ENCODE measurements around the gene MTNR1A.

Gene MTNR1A

DNA sequence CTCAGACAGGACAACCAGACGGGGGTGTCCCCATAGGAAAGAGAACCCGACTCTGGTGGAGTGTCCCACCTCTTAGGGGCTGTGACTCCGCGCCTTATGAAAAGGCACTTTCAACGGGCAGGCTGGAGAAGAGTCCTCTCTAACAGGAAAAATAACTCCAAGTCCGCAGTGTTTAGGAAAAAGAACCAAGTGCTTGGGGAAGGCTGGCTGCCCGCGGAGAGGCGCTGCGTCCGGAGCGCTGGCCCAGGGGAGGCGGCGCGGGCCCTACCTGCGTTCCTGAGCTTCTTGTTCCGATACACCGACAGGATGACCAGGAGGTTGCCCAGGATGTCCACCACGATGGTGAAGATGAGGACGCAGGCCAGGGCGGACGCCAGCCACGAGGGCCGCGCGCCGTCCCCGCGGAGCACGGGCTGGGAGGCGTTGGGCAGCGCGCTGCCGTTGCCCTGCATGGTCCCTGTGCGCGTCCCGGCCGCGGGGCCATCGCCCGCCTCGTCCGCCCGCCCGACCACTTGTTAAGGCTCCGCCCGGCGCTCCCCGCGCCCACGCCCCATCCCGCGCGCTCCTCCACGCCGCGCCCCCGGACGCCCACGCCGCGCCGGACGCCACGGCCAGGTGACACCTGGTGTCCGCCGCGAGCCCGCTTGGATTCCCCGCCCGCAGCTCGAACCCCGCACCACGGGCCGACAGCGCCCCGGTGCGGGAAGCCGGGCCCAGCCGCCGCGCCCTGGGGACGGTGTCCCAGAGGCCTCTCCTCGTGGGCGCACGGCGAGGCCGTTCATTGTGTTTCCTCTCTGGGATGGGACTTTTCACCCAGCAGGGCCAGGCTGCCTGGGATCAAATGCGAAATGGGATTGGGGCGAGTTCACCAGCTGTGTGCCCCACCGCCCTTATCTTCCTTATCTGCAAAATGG lies at the start of gene MTNR1A:
Gene MTNR1A, minus strand, starts transcription at position 654 of the 914 bp plus-strand sequence. Its CDS starts 202 bp downstream, at position 452.
- no peak for DNase-seq (ENCODE audit: low spot score)

DNA sequence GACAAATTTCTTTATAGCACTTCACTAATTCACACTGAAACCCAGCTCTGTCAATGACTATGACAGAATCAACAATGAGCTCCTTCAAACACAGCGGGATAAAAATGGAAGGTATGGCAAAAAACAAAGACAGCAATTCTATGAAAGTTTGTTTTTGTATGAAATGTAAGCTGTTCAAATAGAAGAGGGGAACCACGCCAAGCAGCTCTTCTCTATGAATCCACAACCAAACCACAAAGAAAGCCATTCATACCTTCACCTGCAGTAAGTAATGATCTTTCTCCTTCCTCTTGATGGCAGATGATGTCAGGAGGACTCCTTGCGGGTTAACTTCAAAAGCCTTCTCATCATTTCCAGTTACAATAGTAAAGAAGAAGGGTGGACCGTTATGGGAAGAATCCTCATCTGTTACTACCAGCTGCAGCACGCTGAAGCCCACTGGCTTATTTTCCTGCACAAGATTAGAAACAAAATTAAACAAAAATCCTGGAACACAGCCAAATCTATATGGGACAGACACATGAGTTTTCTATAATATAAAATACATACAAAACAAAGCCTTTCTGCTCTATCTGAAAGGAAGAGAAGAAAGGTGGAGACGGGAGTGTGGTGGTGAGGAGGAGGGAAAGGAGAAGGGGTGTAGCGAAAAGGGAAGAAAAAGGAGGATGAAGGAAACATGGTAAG lies 48.9 kb upstream of the MTNR1A start:
- DNase-seq (ENCODE audit: low spot score), result no peak

DNA sequence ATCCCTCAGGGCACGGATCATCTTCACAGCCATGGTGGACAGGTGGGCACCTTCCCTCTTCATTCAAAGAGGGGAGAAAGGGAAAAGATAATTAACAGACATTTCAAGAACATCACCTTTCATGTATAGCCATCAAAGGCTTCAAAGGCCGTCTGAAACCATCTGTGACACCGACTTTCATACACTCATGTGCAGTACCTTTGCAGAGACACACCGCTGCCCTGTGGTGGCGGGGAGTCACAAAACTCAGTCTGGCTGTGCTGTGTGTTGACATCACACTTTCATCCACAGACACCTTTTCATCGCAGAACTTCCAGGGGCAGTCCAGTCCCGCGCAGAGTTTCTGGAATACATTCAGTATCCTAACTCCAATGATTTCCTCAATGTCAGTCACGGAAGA lies 47.6 kb upstream of the MTNR1A start:
- no peak for DNase-seq (ENCODE audit: low spot score)

DNA sequence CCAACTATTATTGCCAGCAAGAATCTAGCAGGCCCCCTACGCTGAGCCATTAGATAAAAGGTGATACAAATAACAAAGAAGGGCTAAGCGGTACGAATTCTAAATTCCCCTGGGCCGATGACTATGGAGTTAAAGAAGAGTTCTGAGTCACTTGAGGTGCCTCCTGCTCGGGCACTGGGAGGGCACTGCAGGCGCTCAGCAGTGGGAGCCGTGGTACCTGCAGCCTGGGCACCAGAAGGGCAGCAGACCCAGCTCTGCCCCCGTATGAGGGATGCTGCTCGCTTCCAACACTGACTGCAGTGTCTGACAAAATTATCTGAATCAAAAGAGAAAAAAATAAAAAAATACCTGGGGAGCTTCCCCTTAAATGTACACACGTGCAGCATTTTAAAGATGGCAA lies 44.1 kb upstream of the MTNR1A start:
- no peak for DNase-seq (ENCODE audit: low spot score)

DNA sequence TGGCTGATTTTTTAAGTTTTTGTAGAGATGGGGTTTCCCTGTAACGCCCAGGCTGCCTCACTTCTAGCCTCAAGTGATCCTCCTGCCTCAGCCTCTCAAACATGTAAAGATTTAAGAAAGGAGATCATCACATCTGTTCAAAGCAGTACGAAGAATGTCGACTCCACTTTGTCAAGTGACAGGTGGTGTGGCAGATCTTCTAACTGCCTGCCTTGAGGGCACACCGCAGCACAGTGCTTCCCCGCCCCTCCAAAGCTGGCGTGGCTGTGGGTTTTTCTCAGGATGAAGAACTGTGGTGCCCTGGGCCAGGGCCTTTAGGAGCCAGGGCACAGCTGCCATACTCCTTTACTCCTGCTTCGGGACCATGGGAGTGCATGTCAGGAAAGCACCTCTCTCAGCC lies 43.3 kb upstream of the MTNR1A start:
- DNase-seq (ENCODE audit: low spot score), result no peak

DNA sequence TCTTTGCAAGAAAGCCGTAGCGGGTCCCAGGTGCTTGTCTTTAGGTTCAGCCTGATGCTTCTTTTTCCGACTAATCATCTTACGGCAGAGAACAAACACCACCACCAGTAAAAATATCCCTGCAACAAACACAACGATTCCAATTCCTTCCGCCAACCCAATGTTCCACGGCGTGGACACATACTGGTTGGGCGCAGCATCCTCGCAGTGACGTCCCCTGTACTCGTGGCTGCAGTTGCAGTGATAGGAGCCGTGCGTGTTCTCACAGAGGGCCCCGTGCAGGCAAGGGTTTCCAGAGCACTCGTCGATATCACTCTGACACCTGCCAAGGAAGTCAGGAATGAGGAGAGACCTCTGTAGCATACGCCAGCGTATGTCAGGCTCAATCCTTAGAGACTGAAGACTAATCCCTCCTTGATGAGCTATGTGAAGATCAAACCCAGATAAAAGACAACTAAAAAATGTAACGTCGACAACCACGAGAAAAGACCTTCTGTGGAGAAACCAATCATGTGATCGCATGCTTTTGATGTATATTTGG lies 41.6 kb upstream of the MTNR1A start:
- no peak for DNase-seq (ENCODE audit: low spot score)

DNA sequence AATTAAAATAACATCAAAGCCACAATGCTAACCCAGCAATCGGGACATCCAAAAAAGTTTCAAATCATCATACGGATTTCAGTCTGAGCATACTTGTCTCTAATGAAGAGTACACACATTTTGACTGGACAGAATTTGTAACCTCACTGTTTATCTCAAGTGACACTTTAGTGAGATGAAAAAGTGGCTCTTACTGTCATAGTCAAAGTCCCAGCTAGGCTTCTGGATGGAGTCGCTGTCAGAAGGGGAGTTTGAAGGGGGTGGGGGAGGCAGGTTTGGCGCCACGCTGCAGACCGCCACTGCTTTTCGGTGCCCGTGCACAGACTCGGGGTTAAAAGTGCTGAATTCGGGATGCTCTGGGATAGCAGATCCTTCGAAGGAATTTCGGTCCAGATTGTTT lies 41.0 kb upstream of the MTNR1A start:
- no peak for DNase-seq (ENCODE audit: low spot score)

DNA sequence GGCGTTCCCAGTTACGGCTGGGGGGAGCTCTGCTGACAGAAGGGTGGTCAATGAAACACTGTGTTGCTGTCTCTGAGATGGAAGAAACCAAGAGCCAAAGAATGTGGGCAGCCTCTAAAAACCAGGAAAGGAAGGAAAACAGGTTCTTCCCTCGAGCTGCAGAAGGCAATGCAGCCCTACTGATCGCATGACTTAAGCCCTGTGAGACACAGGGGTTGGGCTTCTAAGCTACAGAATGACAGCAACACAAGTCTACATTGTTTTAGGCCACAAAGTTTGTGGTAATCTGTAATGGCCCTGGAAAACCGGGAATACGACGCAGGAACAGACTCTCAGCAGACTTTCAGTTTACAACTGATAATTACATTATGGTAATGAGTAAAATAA lies 38.2 kb upstream of the MTNR1A start:
- DNase-seq (ENCODE audit: low spot score), result no peak

DNA sequence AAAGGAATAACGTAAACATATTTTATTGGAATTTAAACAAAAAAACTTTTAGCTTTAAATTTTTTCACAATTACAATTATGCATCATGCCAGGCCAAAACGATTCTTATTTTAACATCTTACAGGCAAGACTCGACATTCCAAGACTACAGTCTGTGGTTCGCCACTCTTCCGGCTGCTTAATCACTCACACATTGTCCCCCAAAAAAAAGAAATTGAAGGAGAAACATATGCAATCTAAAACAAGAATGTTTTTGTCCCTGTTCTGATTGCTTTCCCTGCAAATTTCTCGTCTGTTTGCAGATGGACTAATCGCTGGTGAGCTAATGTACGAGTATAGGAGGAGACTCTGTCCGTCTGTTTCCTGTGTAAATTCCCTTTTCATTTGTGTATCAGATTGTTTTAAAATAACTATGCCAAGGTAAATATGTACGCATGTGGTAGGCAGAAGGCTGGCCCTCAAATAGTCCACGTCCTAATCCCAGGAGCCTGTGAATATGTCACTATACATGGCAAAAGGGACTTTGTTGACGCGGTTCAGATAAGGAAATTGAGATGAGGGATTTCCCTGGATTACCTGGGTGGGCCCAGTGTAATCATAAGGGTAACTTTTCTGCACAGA lies 37.7 kb upstream of the MTNR1A start:
- DNase-seq (ENCODE audit: low spot score), result no peak

DNA sequence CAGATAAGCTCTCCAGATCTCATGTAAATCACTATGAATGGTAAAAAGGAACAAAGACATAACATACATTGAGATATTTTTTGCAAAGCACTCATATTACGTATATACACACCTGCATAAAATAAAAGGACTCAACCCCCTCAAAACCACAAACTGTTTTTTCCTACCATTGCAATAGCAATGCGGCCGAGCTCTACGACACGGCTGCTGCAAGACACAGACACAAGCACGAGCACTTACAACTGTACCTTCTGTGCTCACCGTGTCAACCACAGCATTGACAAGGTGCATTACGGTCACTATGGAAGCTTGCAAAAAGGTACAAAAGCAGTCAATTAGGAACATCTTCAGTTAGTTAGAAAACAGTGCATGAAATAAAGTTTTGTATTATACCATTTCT lies 37.1 kb upstream of the MTNR1A start:
- DNase-seq (ENCODE audit: low spot score), result no peak

DNA sequence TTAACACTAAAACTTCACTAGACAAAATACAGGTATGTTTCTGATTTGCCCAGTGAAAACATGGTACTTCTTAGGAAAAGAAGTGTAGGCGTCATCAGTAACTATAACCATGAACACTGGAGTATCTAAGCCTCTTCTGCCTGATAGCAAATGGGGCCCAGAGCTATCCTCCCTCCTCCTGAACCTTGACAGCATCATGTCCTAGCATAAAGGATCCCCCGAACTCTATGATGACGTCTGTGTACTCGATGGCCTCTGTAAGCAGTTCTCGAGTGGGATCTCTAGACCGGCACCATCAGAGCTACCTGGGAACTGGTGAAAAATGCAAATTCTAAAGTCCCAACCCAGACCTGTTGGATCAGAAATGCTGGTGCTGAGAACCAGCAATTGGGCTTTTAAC lies 36.3 kb upstream of the MTNR1A start:
- no peak for DNase-seq (ENCODE audit: low spot score)

DNA sequence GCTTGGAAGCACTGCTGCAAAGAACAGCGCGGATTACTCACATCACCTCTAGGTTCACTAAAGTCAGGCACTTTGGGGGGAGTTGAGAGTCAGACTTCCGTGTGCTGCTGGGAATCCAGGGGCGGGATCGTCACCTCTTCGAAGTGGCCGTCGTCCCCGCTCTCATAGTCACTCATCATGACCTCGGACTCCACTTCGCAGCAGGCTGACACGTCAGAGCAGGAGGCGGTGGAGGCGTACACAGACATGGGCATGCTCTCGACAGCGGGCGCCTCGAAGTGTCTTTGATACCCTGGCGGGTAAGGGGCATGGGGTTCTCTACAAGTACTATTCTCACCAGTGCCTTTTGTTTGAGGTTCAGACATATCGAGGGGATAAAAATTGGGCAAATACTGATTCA lies 33.1 kb upstream of the MTNR1A start:
- no peak for DNase-seq (ENCODE audit: low spot score)

DNA sequence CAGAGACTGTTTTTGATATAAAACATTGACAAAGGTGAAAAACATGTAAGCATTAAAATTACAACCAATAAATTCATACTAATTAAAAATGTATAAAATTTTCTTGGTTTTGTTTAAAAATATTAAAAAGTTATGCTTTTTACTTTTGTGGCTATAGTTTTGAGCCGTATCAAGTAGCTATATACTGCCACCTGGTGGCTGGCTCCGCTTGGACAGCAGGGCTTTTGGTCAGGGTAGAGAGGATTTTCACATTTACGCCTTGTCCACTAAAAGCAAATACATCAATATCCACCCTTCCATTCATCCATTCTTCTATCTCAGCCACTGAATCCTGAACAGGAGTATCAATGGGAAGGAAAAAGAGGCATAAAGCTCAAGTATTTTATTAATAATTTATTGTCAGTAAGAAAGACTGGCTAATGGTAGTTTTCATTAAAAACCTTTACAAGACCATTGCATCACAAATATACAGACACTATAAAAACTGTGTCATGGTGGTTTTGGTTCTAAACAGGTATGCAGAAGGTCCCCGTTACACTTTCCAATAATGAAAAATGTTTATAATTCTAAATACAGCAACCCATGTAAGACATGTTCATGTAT lies 32.1 kb upstream of the MTNR1A start:
- peak; percentile 78 for DNase-seq (ENCODE audit: low spot score)

DNA sequence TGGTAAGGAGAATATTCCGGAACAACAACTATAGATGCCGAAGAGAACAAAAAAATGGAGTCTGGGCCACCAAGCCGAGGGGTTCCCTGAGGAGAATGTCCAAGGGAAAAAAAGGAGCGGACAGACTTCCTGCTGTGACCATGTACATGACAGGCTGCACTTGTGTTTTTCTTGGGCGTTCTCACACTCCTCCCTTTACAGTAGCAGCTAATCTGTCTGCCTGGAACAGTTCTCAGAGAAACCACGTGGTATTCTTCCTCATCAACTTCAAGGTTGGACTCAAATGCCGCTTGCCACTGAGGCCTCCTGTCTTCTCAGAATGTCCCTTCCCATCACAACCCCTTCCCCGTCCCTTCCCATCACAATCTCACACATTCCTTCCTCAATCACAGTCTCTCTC lies 30.8 kb upstream of the MTNR1A start:
- DNase-seq (ENCODE audit: low spot score), result no peak

DNA sequence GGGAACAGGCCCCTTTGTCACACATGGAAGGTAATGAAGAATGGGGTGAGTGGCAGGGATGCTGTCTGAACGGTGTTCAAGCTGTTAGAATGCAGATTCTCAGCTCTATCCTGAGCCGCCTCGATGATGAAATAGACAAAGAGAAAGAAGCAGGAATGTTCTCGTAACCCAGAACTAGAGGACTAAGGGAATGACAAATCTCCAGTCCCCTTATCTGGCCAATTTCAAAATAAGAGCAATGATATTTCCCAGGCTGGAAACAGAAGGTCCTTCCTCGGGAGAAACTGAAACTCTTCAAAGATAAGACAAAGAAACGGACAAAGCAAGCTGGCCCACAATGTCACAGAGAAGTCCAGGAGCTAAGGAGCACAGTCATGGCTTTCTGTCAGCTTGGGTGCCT lies 29.5 kb upstream of the MTNR1A start:
- DNase-seq (ENCODE audit: low spot score), result no peak

DNA sequence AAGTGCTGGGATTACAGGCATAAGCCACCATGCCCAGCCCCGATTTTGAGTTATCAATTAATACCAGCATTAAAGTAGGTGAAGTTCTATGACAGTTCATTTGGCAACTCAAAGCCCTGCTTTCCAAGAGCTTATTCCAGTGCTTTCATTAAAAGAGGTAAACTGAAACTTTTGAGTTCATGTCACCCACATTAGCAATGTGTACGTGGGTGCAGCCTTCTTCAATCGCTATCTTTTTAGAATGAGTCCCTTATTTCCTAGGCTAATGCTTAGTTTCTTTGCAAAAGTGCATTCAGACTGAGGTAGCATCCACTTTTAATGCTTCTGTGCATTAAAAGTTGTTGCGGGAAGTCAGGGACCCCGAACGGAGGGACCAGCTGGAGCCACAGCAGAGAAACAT lies 26.1 kb upstream of the MTNR1A start:
- no peak for DNase-seq (ENCODE audit: low spot score)

DNA sequence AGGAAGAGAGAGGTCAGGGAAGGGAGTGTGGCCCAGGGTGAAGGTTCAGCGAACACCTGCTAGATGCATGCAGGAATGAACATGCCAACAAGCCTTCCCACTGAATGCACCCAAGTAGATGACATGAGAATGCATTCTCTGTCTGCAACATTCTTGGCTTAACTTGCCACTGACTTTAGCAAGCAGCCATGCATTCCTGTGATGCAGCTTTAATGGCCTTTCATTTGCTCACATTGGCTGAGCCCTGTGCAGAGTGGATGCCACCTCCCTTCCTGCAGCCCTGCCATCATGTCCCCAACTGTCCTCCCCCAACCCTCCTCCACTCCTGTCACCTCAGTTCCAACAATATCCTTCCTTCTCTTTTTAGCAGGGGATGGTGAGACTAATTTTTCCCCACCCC lies 25.3 kb upstream of the MTNR1A start:
- DNase-seq (ENCODE audit: low spot score), result no peak

DNA sequence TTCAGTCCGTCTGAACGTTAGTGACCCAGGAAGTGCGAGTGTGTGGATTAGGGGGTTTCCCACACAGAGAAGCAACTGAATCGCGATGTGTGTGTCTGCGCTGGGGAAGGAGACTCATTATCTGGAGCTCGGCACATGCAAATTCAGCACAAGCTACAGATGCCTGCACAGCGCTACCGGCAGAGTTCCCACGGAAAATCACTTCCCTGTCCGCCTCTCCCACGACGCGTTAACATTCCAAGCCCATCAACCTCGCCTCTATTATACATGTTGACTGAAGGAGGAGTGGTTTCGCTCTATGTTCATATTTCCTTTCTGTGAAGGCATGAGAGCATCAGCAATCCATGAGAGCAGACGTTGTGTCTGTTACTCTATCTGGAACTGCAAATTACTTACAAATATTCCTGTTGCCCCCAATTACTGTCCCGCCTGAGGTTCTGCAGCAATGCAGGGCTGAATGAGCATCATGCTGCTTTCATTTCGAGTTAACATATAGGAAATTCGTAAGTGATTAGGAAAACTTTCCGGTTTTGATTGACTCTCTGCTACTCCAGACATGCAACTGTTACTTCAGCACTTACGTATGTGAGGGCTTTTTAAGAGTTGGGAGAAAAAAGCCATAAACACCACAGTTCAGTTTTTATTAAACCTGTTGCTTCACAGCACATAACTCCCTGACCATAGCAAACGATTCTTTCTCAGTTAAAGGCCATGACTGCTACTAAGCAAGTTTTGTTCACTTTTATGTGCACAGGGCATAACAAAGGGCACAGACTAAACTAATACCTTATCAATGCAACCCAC lies 15.0 kb upstream of the MTNR1A start:
- no peak for DNase-seq (ENCODE audit: low spot score)

DNA sequence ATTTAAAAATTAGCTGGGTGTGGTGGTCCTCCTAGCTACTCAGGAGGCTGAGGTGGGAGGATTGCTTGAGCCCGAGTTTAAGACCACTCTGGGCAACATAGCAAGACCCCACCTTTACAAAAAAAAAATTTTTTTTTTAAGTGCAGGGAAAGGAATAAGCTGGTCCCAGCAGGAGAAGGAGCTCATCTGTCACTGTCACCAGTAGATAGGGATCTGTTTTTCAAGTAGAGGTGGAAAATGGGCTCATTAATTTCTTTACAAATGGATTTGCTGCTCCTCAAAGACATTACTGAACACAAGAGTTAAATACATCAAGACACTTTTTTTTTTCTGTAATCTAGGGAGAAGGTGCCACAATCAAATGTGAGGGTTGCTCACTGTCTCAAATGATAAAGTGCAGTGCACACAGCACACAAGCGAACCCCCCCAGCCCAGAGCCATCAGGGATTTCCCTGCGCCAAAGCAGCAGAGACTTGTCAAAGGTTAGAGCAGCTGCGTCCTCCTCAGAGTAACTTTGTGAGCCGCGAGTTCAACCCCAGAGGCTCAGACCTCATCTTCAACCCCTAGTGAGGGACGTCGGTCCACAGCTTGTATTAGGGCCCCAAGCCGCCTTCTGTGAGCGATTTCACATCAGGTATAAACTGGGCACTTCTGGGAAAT lies 14.3 kb upstream of the MTNR1A start:
- no peak for DNase-seq (ENCODE audit: low spot score)

DNA sequence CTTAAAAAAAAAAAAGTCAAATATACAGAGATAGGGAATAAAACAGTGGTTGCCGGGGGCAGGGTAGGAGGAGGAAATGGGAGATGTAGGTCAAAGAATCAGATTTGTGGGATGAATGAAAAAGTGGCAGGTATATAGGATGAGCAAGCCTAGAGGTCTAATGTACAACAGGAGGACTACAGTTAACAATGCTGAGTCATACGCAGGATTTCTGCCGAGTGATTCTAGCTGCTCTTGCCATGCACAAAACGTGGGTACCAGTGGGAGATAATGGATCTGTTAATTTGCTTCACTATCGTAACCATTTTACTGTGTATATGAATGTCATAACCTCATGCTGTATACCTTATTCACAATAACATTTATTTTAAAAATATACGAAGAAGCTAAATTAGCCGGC lies 10.7 kb upstream of the MTNR1A start:
- no peak for DNase-seq (ENCODE audit: low spot score)

DNA sequence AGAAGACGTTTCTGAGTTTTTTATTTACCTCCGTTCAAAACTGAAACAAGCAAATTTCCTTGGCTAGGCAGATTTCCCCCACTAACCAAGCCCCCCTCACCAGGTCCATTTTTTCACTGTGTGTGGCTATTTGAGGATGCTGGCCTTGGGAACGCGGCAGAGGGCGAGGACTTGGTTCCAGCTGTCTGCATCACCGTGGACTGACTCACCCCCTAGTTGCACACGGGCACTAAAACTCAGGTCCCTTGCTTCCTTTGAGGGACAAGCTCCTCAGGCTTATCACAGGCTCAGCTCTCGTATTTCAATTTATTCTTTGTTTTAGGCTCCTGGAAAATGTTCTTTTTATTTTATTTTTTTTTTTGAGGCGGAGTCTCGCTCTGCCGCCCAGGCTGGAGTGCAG lies 8.4 kb upstream of the MTNR1A start:
- DNase-seq (ENCODE audit: low spot score), result no peak
